ENCODE measurements around the gene USH1G. TPM values are rescaled to one million over a fixed set of nuclear protein-coding genes. Genes with fewer than 3 reads are reported as not detected.

The USH1G gene
- not detected for total RNA-seq

GRCh38 chr17:74922694-74923537, at the start of gene USH1G:
TSS of gene USH1G (minus strand) at chr17:74923255. CDS start at chr17:74923073, 182 bp downstream.

DNA sequence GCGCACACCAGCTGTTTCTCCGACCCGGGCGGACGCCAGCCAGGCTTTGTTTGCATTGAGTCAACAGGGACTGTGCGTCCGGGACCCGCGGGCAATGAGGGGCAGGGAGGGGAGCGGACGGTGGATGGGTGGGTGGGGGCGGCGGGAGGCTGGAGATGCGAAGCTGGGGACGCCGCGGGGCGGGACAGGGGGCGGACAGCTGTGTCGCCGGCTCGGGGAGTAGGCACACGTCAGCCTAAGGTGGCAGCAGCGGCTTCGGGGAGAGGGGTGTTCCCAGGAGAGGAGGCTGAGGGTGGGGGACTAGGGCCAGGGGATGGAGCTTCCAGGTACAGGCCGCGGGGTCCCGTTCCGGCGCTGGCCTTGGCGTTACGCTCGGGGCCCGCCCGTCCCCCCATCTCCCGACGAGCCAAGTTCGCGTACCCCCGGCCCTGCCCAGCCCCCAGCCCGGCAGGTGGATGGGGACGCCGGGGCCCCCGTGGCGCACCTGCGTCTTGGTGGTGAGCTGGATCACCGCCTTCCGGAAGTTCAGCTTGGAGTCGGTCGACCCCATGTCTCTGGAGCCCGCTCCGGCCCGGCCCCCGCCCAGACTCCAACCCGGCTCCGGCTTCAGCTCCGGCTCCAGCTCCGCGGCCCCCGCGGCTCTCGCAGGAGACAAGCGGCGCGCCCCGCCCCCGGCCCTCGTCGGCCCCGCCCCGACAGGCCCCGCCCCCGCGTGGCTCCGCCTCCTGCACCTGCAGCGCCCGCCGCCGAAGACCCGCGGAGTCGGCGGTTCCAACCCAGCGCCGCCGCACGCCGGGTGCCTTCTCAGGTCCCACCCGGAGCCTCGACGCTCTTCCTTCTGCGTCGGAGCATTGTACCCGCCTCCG, 49.3 kb upstream of the USH1G start, which contains the start of gene HID1:
Gene HID1, minus strand, starts transcription at position 653 of the 866 bp plus-strand sequence. Its CDS starts 103 bp downstream, at position 550.

GRCh38 chr17:74935585-74936469, 12.8 kb upstream of the USH1G start, which contains the start of gene OTOP3:
TSS of gene OTOP3 (plus strand) at chr17:74935898. CDS start at chr17:74935922, 24 bp downstream.

GRCh38 chr17:74924250-74924948, 1.3 kb upstream of the USH1G start, which contains the start of gene OTOP2:
TSS of gene OTOP2 (plus strand) at chr17:74924273. CDS start at chr17:74924633, 360 bp downstream.

DNA sequence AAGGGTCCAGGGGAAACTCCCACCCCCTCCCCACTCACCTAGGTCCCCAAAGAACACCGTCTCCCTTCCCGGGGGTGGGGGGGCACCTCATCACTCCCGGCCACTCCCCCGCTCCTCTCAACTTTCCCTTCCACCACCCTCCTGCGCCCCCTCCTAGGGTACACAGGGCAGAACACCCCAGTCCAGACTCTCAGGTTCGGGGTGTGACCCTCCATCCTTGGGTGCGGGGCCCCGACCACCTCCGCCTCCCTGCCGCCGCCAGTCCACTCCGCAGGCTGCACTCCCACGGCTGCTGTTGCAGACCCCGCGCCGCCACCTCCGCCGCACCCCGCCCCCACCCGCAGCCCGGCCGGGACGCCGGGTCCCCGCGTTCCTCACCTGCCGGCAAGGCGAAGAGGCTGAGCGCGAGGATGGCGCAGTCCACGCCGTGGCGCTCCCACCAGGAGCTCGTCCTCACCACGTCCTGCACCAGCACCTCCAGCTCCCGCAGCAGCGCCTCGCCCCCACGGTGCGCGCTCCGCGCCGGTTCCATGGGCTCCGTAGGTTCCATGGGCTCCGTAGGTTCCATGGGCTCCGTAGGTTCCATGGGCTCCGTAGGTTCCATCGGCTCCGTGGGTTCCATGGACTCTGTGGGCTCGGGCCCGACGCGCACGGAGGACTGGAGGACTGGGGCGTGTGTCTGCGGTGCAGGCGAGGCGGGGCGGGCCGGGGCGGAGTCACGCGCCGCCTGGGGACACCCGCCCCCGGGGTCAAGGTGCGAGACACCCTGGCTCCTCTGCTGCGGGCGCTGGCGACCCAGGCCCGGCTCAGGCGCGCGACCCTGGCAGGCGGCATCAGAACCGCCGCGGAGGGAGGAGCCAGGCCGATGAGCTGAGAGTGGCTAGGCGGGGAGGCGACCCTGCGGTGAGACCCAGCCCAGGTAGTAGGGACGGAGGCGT, 29.8 kb downstream of the USH1G start, which contains the start of gene FADS6:
Gene FADS6, minus strand, starts transcription at position 660 of the 938 bp plus-strand sequence. Its CDS starts 38 bp downstream, at position 622.

DNA sequence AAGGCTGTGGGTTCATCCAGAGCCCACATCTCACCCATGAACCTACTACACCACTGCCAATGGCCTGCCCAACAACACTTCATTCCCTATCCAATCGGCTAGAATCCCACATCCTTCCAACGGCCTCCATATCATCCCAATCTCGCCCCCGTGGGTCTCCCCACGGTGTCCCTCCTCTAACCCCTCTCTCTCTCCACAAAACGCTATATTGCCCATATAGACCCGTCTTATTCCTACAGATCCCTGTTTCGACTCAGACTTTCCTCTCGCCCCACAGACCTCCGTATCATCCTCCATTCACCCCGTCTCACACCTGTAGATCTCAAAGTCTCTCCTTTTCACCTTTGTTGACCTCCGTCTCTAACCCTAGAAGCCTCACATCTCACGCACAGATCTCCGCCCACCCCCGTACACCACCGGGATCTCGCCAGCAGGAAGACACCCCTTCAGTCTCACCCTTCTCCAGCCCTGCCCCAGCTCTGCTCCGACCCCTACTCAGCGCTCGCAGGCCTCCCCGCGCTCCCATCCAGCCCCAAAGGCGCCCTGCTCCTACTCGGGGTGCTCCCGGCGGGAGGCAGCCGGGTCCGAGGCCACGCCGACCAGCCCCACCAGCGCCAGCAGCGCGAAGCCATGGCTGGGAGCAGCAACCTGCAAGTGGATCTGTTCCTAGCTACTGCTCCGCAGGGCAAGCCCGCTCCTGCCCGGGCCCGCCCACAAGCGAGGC, 50.6 kb downstream of the USH1G start, which contains the start of gene FDXR:
Gene FDXR, minus strand, starts transcription at position 682 of the 724 bp plus-strand sequence. Its CDS starts 50 bp downstream, at position 632.

Other genes with a start within 250 kb of the USH1G start
- gene CD300LF, start 210.3 kb downstream of the USH1G start, total RNA-seq, result not detected
- 10 to 100 TPM; 44.7 to 48.1 TPM for gene RAB37, start 186.0 kb downstream of the USH1G start, total RNA-seq
- 100 to 1,000 TPM; 256 to 262 TPM for gene NHERF1, start 174.6 kb downstream of the USH1G start, total RNA-seq
- 10 to 100 TPM; 43.4 to 44.8 TPM for gene NAT9, start 146.9 kb downstream of the USH1G start, total RNA-seq
- gene GRIN2C, start 63.4 kb downstream of the USH1G start, total RNA-seq, result under 1 TPM in 1 of 2 experiments, not detected in 1; 0.10 TPM
- 10 to 100 TPM; 22.3 to 22.9 TPM for gene FDXR, start 50.3 kb downstream of the USH1G start, total RNA-seq
- gene FADS6, start 29.6 kb downstream of the USH1G start, total RNA-seq, result not detected
- gene OTOP2, start 1.0 kb upstream of the USH1G start, total RNA-seq, result not detected
- gene OTOP3, start 12.6 kb upstream of the USH1G start, total RNA-seq, result not detected
- under 1 TPM; 0.58 to 0.79 TPM for gene HID1, start 49.5 kb upstream of the USH1G start, total RNA-seq
- gene CDR2L, start 64.4 kb upstream of the USH1G start, total RNA-seq, result under 1 TPM; 0.28 to 0.41 TPM
- gene MRPL58, start 89.4 kb upstream of the USH1G start, total RNA-seq, result 10 to 100 TPM; 37.0 to 40.4 TPM
- gene ATP5PD, start 123.7 kb upstream of the USH1G start, total RNA-seq, result 100 to 1,000 TPM; 234 to 239 TPM
- gene KCTD2, start 124.0 kb upstream of the USH1G start, total RNA-seq, result 10 to 100 TPM; 19.0 to 20.5 TPM
- 10 to 100 TPM; 11.5 to 11.7 TPM for gene SLC16A5, start 164.7 kb upstream of the USH1G start, total RNA-seq
- 10 to 100 TPM; 14.3 to 14.6 TPM for gene ARMC7, start 186.7 kb upstream of the USH1G start, total RNA-seq
- 10 to 100 TPM; 63.3 to 68.0 TPM for gene NT5C, start 208.5 kb upstream of the USH1G start, total RNA-seq
- 100 to 1,000 TPM; 161 TPM for gene JPT1, start 231.3 kb upstream of the USH1G start, total RNA-seq

Measured in activated naive CD4-positive, alpha-beta T cell treated with anti-CD3 and anti-CD28 coated beads, Interleukin-2, amount 10 ng/mL, durations not matched to agents 5 hours and 36 hours (primary cell).